HG02943 (cell line): ENCODE measurements around the gene CLDN14.

Experiments used
- ATAC-seq: cut with Tn5 transposase; IDR thresholded peaks from one replicate; pipeline ENCODE4 v1.9.1; 2021; ENCODE audit warnings: mild to moderate bottlenecking, low read depth, moderate library complexity; ENCODE audit not compliant: unreplicated experiment

CLDN14 gene

DNA sequence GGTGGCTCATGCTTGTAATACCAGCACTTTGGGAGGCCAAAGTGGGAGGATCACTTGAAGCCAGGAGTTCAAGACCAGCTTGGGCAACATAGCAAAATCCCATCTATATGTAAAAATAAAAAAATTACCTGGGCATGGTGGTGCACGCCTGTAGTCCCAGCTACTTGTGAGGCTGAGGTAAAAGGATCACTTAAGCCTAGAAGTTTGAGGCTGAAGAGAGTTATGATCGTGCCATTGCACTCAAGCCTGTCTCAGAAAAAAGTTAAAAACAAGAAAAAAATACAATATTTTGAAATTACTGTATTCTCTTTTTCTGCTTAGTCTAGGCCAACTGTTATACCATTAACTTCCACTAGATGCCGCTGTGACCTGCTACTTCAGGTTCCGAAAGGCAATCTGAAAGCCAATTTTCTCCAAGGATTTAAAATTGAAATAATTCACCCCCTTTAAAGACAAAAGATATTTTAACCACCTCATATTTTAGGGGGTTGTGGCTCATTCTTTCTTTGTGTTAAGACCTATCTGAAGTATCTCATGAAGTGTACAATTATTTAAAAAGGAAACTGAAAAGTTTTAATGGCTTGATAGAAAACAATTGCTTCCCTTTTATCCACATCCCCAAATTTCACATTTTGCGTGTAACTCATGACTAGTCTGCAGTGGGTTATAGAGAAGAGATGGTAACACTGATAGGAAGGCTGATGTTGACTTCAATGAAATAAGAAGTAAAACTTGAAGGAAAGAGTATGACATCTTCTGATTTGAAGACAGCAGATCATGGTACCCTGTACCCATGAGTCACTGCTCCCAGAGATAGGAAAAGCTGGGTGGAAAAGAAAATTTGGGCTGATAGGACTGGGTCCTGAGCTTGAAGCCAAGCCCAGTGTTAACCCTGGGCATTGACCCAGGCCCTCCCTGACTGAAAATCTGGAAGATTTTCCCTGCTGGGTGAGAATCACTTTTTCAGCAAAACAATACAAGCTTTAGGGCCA is 24.4 kb upstream of the CLDN14 start:
- no peak for ATAC-seq

GRCh38 chr21:36502365-36502764 is 22.4 kb upstream of the CLDN14 start:
- no peak for ATAC-seq

DNA sequence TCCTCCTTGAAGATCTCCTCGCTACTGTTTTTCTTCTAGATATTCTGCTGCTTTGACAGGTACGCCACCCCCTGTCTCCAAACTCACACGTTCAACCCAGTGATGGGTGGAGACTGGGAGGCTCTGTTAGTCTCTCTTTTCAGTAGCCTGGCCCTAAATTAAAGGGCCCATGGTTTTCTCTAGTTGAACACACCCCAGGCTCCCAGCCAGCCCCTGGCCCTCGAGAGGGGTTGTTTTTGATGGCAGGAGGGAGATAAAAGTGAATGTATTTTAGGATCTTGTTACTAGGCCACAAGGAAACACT is 21.6 kb upstream of the CLDN14 start:
- no peak for ATAC-seq

GRCh38 chr21:36499578-36500471 is 19.9 kb upstream of the CLDN14 start:
- no peak for ATAC-seq

GRCh38 chr21:36494557-36494956 is 14.6 kb upstream of the CLDN14 start:
- no peak for ATAC-seq

DNA sequence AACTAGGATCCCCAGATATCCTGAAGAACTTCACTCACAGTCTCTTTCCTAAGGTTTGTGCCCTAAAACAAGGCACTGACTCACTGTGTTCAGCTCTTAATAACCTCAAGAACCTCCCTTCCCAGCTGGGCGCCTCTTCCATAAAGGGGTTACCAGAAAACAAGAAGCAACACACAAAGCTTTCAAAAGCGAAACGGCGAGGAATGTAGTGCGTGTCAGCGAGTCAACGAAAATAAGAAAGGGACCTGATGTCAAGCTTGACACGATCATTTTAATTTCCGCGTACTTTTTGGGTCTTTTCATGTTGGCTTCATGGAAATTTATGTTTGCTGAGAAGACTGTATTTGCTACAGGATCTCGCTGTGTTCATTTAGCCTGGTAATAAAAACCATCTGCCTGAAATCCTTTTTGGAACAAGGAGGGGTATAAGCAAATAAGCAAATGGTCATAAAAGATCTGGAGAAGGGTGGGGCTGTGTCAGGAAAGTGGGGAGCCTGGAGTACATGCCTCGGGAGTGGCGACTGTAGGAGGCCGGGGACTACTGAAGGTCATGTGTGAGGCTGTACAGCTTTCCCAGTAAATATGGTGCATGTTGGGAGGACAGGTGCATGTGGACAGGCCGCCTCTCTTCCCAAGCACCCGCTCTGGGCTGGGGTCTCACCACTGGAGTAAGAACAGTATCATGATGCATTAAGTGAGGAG is 11.4 kb upstream of the CLDN14 start:
- ATAC-seq = no peak

DNA sequence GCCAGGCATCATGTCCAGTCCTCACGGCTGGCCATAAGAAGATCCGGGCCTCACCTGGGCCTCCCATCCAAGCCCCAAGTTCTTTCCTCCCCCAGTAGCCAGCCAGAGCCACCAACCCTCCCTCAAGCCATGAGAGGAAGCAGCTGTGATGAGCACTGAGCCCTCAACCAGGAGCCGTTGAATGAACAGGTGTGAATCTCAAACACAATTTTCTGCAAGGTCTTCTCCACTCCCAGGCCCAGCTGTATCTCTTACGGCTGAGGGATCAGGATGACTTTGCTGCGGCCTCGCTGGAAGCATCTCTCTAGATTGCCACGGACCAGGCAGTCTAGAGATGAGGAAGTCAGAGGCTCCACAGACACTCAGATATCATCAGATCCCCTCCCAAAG is 9.8 kb upstream of the CLDN14 start:
- no peak for ATAC-seq

GRCh38 chr21:36489103-36489775 is 9.3 kb upstream of the CLDN14 start:
- ATAC-seq = no peak

GRCh38 chr21:36487641-36488307 is 7.9 kb upstream of the CLDN14 start:
- no peak for ATAC-seq

GRCh38 chr21:36486246-36486645 is 6.3 kb upstream of the CLDN14 start:
- ATAC-seq = no peak

DNA sequence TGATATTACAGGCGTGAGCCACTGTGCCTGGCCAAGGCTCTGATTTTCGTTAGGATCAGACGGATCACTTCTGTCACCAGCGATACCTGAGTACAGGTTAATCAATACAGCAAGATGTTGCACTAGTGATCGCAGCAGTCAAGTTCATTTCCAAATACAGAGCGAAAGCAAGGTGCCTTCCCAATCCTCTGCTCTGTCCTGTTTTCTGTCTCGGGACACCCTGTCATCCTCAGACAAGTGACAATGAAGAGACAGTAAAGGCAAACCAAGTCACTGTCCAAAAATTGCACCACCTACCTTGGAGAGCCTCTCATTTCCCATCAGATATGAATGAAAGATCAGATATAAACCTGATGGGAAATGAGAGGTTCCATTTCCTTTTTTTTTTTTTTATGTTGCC is 5.6 kb upstream of the CLDN14 start:
- no peak for ATAC-seq

- ATAC-seq = no peak
Observed at GRCh38 chr21:36483095-36483494, 3.2 kb upstream of the CLDN14 start.

DNA sequence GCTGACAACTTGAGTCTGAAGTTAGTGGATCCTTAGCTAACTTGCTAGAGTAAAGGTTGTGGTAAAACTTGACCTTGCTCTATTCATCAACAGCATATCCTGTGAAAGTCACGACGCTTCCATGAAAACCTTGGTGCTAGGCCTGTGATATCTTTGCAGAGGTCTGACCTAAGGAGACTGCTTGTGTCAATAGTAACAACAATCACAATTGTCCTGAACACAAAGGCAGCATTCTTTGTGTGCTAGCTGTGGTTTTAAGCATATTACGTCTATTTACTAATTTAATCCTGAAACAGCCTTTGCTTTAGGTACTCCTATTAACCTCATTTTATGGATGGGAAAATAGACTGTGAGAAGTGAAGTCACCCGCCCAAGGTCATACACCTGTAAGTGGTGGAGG is 2.8 kb upstream of the CLDN14 start:
- no peak for ATAC-seq

- no peak for ATAC-seq
Observed at GRCh38 chr21:36482181-36482580, 2.3 kb upstream of the CLDN14 start.

DNA sequence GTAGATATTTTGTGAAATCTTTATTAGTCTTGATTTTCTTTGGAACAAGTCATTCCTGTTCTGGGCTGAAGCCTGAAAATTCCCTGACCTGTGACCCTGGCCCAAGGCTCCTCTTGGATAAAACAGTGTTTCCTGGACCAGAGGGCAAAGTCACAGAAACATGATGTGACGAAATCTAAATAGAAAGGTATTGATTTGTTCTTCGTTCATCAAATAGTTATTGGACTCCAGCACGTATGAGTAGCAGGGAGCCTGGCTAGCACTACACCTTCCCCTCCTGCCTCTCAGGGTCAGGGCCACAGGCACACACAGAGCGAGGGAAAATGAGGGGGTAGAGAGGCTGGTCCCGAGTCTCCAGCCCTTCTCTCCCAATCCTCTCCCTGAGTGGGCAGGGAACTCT is 1.7 kb upstream of the CLDN14 start:
- no peak for ATAC-seq

GRCh38 chr21:36480618-36481017 is 696 bp upstream of the CLDN14 start:
- ATAC-seq = no peak

DNA sequence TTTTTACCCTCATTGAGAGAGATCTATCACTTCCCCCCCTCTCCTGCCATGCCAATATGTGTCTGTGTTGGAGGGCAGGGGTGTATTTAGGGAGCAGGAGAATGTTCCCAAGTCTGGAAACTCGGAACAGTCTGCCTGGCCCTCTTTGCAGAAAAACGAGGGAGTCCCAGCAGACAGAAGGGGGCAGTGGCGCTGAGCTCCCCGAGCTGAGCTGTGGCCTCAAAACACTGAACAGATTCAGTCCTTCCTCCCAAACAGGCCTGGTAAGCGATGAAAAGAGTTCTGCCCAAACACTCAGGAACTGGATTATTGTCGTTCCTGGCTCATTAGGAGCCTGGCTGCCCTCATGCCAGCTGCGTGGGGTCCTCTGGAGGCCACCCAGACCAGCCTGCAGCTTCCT is 981 bp downstream of the CLDN14 start:
- ATAC-seq = no peak

DNA sequence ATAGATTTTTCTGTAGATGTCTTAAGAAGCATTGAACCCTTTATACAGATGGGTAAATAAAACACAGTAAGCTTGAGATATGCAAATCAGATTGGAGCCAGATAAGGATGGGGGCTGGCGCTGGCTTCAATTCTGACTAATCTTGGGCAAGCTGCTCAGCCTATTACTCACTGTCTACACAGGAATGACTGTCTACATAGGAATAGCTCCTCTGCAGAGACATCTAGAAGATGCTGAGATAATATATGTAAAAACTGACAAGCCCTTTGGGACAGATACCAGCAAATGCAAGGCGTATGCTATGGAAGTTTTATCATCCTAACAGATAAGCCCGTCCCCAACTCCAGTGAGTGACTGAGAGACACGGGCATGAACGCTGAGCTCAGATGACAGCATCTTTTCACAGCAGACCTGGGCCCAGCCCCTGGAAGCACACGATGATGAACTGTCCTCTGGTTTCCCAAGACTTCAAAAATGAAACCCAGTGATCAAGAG is 1.7 kb downstream of the CLDN14 start:
- no peak for ATAC-seq

GRCh38 chr21:36477559-36477958 is 2.4 kb downstream of the CLDN14 start:
- no peak for ATAC-seq

DNA sequence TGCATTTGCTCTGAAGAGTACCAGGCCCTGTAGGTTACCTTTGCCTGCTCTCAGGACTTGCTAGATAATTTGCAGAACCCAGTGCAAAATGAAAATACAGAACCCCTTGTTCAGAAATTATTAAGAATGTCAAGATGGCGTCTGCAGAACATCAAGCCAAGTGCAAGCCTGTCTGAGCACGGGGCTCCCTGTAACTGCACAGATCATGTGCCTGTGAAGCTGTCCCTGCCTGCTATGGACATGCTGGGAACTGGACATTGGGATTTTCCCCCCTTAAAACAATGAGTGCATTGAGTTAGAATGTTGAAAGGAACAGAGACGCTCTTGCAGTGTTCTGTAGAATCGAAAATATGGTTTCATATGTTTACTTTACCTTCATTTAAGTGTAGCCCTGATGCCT is 2.9 kb downstream of the CLDN14 start:
- no peak for ATAC-seq
